Fibroblast of pulmonary artery (primary cell): ENCODE results near the gene LHPP.

Experiments used
- DNase-seq: peaks from one replicate; pipeline ENCODE4 v3.0.0-alpha.2; 2010; ENCODE audit warnings: low read depth
- H3K4me3 ChIP-seq: replicated peaks from 2 replicates; pipeline ENCODE4 v1.5.1; 2011; ENCODE audit warnings: low read depth, mild to moderate bottlenecking, control low read depth, low read length, moderate library complexity
- TF ChIP-seq, protein P1 (sequence below): IDR thresholded peaks from 2 replicates; pipeline ENCODE4 v1.5.1; 2011; ENCODE audit warnings: mild to moderate bottlenecking, control low read depth, low read length, inconsistent platforms; ENCODE audit errors: missing control alignments

The LHPP gene

DNA sequence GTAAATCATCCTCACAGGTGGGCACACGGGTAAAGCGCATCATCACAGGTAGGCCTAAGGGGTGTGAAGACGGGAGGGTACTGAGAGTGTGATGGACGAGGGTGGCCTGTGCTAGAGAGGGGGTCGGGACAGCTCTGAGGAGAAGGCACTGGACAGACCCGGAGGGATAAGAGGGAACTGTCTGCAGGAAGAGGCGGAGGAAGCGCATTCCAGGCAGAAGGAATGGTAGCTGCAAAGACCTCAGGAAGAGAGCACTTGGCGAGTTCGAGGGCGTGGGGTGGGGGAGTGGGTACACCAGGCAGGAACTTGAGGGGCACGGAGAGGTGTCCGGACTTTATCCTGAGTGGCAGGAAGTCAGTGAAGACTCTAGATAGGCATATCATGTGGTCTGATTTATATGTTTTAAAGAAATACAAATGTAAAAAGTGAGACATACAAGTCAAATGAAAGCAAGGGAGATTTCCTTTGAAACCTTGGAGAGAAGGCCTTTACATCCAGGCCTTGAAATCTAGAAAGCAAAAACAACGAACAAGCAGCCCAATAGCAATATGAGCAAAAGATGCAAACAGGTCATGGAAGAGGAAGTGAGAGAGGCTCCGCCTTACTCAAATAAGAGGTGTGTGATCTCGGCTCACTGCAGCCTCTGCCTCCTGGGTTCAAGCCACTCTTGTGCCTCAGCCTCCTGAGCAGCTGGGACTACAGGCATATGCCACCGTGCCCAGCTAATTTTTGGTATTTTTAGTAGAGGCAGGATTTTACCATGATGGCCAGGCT lies 3.6 kb downstream of the LHPP start:
- TF ChIP-seq, protein P1, sequence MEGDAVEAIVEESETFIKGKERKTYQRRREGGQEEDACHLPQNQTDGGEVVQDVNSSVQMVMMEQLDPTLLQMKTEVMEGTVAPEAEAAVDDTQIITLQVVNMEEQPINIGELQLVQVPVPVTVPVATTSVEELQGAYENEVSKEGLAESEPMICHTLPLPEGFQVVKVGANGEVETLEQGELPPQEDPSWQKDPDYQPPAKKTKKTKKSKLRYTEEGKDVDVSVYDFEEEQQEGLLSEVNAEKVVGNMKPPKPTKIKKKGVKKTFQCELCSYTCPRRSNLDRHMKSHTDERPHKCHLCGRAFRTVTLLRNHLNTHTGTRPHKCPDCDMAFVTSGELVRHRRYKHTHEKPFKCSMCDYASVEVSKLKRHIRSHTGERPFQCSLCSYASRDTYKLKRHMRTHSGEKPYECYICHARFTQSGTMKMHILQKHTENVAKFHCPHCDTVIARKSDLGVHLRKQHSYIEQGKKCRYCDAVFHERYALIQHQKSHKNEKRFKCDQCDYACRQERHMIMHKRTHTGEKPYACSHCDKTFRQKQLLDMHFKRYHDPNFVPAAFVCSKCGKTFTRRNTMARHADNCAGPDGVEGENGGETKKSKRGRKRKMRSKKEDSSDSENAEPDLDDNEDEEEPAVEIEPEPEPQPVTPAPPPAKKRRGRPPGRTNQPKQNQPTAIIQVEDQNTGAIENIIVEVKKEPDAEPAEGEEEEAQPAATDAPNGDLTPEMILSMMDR: no peak
- no peak for DNase-seq
- H3K4me3 ChIP-seq: no peak overlapping the region

DNA sequence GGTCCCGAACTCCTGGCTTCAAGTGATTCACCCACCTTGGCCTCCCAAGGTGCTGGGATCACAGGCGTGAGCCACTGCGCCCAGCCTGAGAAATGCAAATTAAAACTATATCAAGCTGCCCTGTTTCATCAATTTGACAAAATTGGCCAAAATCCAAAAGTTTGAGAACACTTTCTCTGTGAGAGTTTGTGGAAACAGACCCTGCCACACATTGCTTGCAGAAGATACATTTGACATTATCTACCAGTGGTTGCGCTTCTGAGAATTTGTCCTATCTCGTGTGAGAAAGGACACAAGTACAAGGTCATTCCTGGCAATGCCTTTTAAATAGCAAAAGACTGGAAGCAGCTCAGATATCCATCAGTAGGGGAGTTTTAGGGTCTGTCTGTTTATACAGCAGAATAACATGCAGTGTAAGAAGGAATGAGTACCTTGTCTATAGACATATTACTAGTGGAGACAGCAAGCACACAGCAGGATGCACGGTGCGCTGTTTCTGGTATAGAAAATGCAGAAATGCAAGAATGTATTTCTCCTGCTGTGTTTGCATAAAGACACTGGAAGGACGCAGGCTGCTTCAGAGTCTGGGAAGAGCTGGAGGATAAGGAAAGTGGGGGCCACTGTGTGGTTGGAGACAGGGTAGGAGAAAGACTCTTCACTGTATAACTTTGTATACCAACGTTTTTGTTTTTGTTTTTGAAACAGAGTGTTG lies 4.3 kb downstream of the LHPP start:
- TF ChIP-seq, protein P1: no peak
- no peak for DNase-seq
- H3K4me3 ChIP-seq: no peak overlapping the region

DNA sequence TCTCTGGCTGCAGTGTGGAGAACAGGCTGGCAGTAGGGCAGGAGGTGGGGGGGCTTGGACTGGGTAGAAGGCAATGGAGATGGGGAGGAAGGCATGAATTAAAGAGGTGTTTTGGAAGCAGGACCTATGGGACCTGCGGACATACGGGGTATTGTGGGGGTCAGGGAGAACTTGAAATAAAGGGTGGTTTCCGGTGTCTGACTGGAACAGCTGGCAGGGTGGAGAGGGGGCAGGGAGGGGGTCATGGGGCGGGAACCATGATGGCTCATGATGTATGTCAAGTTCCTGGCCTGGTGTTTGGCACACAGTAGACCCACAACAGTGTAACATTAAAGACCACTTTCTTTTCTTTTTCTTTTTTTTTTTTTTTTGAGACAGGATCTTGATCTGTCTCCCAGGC lies 5.5 kb downstream of the LHPP start:
- H3K4me3 ChIP-seq: no peak overlapping the region
- TF ChIP-seq, protein P1: no peak
- DNase-seq: no peak

DNA sequence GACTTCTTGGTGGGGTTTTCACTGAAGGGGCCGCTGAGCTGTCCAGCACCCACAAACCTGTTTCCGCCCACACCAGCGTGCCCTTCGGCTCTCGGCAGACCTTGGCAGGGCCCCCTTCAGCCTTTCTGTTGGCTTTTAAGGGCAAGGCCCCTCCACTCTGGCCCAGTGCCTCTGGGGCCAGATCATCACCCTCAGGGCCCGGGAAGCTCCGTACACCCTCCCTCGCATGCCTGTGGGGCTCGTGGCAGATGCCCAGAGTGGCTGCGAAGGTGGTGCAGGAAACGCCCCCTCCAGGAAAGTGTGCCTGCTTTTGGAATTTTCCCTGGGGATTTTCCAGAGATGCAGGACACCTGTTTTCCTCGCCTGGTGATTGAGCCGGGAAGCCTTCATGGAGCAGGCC lies 7.0 kb downstream of the LHPP start:
- H3K4me3 ChIP-seq: no peak overlapping the region
- no peak for DNase-seq
- TF ChIP-seq, protein P1: no peak

DNA sequence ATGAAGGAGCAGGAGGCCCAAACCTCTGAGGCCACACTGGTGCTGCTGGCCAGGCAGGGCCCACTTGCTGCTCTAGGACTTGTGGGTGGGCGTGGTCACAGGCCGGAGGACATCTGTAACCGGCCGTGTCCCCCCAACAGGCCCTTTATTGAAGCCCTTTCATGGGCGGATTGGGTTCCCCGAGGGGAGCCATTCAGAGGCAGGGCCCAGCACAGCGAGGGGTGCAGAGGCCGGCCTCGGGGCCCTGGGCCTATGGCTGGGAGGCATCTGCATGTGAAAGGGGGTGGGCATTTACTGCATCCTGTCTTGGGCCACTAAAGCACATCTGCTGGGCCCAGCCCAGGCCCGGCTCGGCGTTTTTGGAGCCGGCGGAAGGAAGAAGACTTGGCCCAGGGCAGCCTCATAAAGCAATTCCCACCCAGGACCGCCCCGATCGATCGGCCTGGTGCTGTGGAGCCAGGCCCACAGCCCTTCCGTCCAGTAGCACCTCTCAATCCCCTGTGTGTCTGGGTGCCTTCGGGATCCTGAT lies 8.4 kb downstream of the LHPP start:
- TF ChIP-seq, protein P1: no peak
- H3K4me3 ChIP-seq: no peak overlapping the region
- DNase-seq: no peak

DNA sequence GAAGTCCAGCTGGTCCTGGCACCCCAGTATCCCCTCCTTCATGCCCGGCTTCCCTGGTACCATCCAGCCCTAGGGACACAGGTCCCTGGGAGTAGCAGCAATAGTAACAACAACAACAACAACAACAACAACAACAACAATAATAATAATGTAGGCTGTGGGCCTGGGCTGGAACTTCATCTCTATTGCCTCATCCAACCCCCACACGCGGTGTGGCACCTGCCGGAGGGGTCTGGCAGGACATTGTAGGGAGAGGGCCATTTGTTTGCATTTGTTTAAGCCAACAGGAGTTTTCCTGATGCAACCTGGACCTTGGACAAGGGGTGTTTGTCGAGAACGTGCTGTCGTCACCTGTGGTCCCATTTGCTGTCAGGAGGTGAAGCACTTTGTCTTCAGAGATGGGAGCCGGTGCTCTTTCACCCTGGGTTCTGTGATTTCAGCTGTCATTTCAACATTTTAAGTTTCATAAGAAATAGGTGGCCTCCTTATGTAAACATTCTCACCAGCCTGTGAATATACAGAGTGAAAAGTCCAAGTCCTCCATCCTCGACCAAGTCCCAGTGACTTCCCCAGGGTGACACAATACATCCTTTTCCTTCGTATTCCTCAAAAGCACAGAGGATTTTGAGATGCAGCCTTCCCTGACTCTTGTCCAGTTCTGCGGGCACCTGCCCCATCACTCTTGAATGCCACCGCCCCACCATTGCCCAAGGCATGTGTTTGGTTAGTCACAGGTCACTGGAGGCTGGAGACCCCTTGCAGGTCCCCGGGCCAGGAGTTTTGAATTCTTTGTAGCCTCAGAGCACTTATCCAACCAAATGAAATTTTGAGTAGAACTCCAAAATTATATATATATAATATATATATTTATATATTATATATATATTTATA lies 9.2 kb downstream of the LHPP start:
- TF ChIP-seq, protein P1: no peak
- no peak for DNase-seq
- H3K4me3 ChIP-seq: no peak overlapping the region
